Stimulated activated CD8-positive, alpha-beta memory T cell treated with anti-CD3 and anti-CD28 coated beads, Interleukin-2, amount 100 ng/mL, for 1 hour (primary cell): ENCODE data around the gene TLR3.

ENCODE experiments used
- DNase-seq, 2 donors: peaks; one replicate each; pipeline ENCODE4 v3.0.0-alpha.2; 2020; ENCODE audit warnings: low read depth in 2 of 2

Gene TLR3

DNA sequence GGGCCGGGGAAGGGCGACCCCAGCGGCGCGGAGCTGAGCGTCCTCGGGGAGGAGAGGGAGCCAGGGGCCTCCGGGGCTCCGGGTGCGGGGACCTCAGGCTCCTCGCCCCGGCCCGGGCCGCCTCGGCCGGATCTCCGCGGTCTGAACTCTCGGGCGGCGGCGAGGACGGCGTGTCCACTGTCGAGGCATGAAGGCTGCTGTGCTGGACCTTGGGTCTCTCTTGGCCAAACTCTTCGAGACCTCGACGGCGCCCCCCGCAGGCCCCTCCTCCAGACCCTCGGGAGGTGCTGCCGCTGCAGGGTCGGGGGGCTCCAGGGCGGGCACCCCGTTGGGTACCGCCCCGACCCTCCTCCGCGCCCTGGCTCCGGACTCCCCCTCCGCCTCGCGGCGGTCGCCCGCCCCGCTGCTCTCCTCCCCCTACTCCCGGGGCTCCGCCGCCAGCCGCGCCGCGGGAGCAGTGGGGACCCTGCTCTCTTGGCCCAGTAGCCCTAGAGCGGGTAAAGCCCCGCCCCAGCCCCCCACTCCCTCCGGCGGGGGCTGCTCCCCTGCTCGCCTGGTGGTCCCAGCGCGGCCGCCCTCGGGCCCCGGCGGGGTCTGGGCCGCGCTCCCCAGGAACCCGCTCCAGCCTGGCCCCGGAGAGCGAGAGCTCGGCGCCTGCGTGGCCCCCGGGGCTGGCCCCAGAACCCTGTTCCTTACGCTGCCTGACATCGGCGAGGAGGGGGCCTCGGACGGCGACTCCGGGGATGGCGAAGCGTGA is 36.1 kb downstream of the TLR3 start:
- no peak for DNase-seq

DNA sequence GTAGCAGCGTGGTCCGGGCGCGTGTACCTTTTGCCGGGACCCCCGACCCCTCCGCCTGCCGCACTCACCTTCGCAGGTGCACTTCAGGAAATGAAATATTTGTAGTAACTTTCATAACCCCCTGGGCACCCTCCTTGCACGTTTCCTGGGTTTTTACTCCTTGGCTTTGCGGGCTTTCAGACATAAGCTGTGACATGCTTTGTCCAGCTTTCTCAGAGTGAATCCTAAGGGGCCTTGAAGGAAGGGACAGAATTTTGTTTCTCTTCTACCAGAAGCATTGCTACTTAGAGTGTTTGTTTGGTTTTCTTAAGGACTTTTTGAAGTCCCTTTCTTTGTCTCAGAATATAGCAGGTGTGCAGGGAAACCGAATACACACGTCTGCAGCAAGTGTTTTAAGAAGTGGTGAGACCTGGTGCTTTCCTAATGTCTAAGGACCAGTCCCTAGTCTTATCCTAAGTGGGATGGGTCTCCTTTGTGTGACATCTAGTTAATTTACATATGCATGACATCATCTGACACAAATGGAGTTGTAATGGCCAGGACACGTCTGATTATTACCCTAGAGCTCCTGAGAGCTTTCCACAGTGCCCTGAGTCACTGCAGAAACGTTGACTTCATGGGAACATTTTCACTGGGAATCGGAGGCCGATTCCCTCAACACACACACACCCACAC is 36.8 kb downstream of the TLR3 start:
- DNase-seq, result no peak

- DNase-seq, result no peak
Measured at GRCh38 chr4:186107947-186108346, 39.0 kb downstream of the TLR3 start.

DNA sequence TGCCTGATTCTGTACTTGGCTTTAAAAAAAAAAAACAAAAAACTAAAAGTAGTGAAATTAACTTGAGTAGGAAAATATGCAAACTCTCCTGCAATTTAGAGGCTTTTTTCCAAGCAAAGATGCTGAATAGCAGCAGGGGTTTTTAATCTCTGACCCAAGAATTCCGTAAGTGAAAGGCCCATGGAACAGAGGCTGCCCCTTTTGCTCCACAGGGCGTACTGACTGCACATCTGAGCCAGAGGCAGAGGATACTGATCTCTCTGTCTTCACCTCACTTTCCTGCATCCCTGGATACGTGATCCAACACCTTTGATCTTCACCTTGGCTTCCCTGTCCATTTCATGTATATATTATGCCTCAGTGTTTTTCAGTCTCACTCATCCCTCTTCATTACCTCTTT is 39.4 kb downstream of the TLR3 start:
- no peak for DNase-seq

GRCh38 chr4:186109245-186109644 is 40.3 kb downstream of the TLR3 start:
- DNase-seq, result no peak

GRCh38 chr4:186116697-186117096 is 47.7 kb downstream of the TLR3 start:
- no peak for DNase-seq

GRCh38 chr4:186118582-186118981 is 49.6 kb downstream of the TLR3 start:
- DNase-seq, result no peak

DNA sequence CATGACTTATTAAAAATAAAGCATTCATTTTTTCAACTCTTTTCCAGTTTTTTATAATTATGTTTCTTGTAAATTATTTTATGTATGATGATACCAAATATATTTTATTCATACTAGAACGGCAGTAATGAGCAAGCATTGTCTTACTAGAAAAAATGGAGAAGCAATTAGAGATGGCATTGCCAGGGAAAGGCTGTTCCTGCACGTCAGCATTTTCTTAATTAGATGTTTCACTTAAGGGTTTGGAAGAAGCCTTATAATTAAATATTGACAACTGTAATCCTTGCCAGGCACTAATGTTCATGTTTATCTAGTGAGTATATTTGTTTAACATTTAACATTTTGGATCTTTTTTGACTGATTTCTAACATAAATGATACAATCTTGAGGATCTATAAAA is 52.1 kb downstream of the TLR3 start:
- no peak for DNase-seq

- DNase-seq, result no peak
Measured at GRCh38 chr4:186128842-186129241, 59.9 kb downstream of the TLR3 start.

DNA sequence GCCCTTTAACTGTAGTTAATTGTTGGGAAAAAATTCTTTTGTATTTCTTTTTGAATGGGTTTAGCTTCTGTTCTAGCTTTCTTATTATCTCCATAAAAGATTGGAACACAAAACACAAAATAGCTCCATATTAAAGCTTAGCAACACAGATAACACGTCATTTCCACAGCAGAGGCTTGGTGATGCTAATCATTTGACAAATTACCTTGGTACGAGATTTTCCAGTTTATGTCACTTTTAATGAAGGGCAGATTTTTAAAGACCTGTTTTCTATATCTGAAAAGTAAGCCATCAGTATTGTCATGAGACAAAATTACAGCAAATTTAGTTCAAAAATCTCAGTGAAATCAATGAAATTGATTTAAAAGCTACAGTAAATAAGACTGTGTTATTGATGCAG is 63.0 kb downstream of the TLR3 start:
- DNase-seq, result no peak

DNA sequence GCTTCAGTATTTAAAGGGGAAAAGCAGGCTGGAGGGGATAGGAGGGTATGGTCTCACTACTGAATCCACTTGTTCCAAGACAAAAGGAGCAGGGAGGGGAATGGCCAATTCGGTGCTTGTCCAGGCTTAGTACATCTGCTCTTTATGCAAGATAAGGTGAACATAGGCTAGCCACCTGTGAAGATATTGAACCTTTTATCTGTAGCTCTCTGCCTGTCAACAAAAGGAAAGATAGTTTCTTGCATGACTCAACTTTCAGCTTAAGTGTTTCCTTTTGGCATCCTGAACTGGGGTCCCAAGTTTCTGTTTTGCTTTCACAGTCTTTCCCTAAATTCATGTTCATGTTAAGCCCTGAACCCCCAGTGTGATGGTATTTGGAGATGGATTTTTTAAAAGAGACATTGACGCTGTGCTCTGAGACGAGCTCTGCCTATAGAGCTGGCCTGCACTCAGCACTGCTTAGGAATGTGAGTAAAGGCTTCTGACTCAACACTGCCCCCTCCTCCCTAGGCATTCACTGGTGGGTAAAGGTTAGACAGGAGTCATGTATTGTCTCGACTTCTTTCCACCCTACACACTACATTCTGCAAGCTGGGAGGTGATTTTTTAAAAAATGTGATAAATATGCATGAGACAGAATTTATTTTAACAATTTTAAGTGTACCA is 63.8 kb downstream of the TLR3 start:
- DNase-seq, result no peak

GRCh38 chr4:186134257-186134656 is 65.3 kb downstream of the TLR3 start:
- no peak for DNase-seq

DNA sequence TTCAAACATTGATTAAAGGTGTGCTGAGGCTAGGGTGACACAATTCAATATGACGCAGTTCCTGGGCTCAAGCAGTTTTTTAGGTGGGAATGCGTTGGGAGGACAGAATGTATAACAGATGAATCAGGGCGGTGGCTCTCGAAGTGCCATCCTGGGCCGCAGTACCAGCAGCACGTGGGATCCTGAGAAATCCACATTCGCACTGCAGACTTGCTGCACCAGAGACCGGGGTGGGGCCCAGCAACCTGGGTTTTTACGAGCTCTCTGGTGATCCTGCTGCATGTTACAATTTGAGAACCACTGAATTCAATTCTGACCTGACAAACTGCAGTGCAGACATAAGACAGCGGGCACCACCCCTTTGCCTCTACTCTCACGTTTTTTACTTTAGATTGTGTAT is 65.9 kb downstream of the TLR3 start:
- DNase-seq, result no peak

GRCh38 chr4:186137196-186137794 is 68.3 kb downstream of the TLR3 start:
- no peak for DNase-seq
